HG02870 (cell line): ENCODE data around the gene RAB3C.
A peak's percentile ranks its signal among the peaks of the same experiment; 100 is the strongest.

Source experiments
- ATAC-seq: cut with Tn5 transposase; IDR thresholded peaks from one replicate; pipeline ENCODE4 v1.9.1; 2021; ENCODE audit warnings: mild to moderate bottlenecking, moderate library complexity; ENCODE audit not compliant: unreplicated experiment

RAB3C gene

GRCh38 chr5:58718269-58718978, 135.5 kb downstream of the RAB3C start:
- no peak for ATAC-seq

DNA sequence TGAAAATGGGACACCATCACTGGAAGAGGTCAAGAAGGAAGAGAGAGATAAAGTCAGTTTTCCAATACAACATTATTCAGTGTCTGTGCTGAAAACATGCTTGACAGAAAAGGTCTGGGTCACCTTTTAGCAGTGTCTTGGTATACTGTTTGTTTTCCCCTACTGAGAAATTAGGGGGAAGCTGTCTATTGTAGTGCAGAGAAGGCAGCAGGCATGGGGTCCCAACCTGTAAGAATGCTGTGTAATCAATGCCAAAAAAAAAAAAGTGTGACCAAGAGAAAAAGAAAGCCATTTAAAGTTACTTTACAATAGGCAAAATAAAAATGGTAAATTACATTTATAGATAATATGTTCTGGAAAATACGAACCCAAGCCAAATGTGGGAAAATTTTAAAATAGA, 139.3 kb downstream of the RAB3C start:
- no peak for ATAC-seq

DNA sequence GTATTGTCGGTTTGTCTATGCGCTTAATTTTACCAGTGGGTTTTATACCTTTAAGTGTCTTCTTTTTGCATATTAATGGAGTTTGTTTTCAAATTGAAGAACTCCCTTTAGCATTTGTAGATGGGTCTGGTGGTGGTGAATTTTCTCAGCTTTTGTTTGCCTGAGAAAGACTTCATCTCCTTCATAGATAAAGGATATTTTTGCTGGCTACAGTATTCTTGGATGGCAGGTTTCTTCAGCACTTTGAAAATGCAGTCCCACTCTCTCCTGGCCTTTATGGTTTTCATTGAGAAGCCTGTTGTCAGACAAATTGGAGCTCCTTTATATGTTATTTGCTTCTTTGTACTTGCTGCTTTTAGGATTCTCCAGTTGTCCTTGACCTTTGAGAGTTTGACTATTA, 142.1 kb downstream of the RAB3C start:
- no peak for ATAC-seq

- no peak for ATAC-seq
These were observed 148.8 kb downstream of the RAB3C start for GRCh38 chr5:58731641-58732040.

GRCh38 chr5:58735637-58736036, 152.8 kb downstream of the RAB3C start:
- ATAC-seq = no peak

DNA sequence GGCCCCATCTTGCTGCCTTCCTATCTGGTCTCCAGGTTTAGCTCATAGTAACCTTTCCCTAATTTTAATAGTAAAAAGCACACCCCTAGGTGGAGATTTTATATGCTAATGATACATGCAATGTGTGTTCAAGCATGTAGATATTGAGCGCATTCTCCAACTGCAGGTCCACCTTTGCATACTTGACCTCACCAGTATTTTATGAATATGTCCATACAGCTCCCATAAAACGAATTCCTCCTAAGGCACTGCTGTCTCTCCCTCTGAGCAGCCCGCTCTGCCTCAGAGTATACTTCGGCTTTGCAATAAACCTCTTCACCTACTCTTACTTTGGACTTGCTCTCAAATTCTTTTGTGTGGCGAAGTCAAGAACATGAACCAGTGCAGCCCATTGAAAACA, 153.3 kb downstream of the RAB3C start:
- ATAC-seq = no peak

GRCh38 chr5:58737671-58738070, 154.8 kb downstream of the RAB3C start:
- ATAC-seq = no peak

- no peak for ATAC-seq
These were observed 155.5 kb downstream of the RAB3C start for GRCh38 chr5:58738336-58738735.

DNA sequence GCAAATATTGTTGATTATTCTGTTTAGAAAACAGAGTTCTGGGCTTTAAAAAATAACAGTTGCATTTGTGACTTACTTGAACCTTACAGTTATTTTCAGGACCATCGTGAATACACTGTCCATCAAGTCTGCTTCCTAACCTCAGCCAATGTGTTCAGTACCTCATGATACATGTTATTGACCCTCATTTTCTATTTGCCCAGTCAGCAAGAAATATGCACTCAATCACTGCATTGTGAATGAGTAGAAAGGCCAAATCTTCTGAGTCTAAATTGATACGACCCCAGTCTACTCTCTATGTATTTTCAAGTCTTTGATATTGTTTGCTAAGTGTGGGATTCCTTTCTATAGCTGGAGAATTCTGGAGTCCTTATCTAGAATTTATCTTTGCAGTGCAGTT, 156.2 kb downstream of the RAB3C start:
- no peak for ATAC-seq

GRCh38 chr5:58740956-58741355, 158.1 kb downstream of the RAB3C start:
- no peak for ATAC-seq

GRCh38 chr5:58745350-58745749, 162.5 kb downstream of the RAB3C start:
- no peak for ATAC-seq

GRCh38 chr5:58746321-58746720, 163.4 kb downstream of the RAB3C start:
- no peak for ATAC-seq

- no peak for ATAC-seq
These were observed 167.2 kb downstream of the RAB3C start for GRCh38 chr5:58750036-58750435.

DNA sequence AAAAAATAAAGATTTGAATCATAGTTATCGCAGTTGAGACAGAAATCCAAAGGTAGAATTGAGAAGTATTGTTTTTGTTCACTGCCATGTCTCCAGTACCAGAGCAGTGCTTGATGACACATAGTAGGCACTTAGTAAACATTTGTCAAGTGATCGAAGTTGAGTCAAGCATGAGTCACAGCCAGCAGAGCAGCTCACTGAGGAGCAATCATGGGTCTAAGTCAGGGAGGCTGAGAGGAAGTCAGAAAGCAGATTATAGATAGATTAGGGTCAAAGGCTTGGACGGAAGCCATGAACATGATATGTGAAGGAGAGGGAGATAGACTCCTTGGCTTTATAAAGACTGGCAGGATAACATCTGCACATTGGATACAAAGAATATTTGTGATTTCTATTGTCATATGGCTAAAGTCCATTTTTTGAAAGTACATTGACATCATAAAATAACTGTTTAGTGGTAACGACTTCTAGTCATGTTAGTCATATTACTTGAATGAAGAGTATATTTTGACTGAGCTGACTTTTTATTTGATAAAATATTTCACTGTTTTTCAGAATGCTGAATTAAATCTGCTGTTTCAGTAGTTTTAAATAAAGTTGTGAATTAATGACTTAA, 168.5 kb downstream of the RAB3C start:
- no peak for ATAC-seq

GRCh38 chr5:58752104-58752503, 169.2 kb downstream of the RAB3C start:
- no peak for ATAC-seq

- no peak for ATAC-seq
These were observed 170.6 kb downstream of the RAB3C start for GRCh38 chr5:58753446-58753845.

GRCh38 chr5:58754250-58754649, 171.4 kb downstream of the RAB3C start:
- ATAC-seq = no peak

DNA sequence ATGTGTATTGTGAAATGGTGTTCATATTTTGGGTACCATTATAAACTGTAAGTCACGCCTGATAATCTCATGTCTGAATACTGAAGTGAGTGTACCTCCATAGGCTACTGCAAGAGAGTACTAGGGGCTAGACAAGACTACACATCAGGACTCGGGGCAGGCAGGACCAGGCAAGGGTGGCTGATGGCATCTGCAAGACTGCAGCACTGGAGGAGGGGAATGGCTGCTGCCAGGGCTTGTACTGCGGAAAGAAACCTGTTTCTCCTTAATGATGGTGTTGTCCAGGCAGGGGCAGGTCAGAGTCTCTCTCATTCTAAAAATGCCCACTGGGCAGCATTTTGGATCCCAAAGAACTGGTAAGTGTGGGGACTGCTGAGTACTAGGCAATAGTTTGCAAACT, 172.5 kb downstream of the RAB3C start:
- no peak for ATAC-seq

DNA sequence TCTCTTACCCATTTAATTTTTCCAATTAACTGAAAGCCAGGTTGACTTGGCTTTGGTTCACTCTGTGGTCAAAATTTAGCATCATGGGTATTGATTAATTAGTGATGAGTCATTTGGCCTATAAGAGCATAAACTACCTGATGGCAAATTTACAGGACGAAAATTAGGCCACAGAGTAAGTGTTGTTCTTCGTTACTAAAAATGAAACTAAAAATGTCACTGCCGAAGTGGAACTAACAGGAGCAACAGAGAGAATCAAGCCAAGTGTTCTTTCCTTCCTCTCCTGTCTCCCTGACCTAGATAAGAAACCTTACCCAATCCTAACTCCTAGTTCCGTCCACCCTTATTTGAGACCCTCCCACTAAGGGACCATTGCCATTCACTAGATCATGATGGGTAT, 176.9 kb downstream of the RAB3C start:
- peak; percentile 86 for ATAC-seq

DNA sequence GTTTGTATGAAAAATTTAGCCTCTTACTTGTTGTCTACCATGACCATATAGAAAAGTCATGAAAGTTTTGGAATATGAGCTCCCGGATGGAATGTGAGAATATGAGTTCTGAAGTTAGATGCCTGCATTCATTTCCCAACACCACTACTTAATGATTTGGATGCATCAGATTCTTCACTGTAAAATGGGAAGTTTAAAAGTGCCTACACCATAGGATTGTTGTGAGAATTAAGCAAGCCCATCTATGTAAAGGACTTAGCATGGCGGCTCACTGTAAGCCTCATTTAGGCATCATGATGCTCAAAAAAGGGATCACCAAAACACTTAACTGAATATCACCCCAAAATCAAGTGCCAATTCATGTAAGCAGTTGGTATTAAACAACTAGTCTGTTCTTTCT, 177.3 kb downstream of the RAB3C start:
- no peak for ATAC-seq

DNA sequence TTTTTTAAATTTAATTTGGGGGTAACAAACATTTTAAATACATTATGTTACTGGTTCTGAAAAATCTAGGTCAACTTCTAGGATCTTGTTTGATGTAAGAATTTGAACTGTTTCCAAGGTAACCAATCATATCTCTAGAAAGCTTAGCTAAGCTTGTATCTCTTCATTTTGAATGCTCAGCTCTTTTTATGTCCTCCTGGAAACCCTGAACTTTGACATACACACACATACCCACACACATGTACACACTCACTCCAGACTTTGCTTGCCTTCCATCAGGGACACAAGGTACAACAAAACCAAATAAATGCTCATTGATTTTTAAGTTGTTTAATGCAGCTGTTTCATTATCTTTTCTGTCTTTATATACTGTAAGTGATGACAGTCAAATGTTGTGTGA, 178.5 kb downstream of the RAB3C start:
- ATAC-seq = no peak

DNA sequence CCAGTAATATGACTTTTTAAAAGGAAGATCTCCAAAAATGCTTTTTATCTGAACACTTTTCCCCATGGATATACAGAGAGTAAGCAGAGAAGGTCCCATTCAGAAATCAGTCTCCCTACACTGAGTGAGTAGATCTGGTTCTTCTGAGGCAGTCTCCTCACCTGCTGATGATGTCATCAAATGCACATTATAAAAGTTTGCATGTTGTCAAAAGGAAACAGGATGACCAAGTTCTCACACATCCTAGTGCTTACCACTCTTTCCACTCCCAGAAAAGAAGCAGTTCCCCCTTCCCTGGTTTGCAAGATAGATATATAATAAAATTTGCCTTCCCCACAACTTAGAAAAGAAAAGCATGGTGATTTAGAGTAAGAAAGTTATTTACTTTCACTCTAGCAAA, 180.5 kb downstream of the RAB3C start:
- ATAC-seq = no peak

DNA sequence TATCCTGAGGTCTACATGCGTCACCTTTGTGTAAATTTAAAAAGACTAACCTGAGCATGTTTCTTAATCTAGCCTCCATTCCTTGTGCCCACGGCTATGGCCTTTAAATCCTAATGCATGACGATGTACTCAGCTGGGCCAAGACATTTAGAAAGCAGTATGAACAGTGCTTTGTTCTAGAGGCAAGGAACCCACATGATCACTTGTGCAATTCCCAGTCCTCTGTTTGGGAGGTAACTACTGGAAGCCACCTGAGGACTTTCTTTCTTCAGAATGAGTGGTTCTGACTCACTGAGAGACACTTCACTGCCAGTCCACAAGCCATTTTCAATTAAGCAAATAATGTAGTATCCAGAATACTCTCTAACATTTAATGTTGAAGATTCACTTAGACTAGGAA, 181.3 kb downstream of the RAB3C start:
- no peak for ATAC-seq
